ENCODE measurements around the gene PCYT1A. TPM values are rescaled to one million over a fixed set of nuclear protein-coding genes. Genes with fewer than 3 reads are reported as not detected.

The PCYT1A gene
- polyA plus RNA-seq, 1 donor = 54.4 TPM

Other genes with a start within 250 kb of the PCYT1A start
- 73.7 TPM for gene TFRC, start 205.6 kb downstream of the PCYT1A start, polyA plus RNA-seq
- gene ZDHHC19, start 76.3 kb downstream of the PCYT1A start, polyA plus RNA-seq = 0.42 TPM
- 29.6 TPM for gene SLC51A, start 71.2 kb downstream of the PCYT1A start, polyA plus RNA-seq
- 15.5 TPM for gene DYNLT2B, start 30.5 kb upstream of the PCYT1A start, polyA plus RNA-seq
- 0.04 TPM for gene TM4SF19, start 50.7 kb upstream of the PCYT1A start, polyA plus RNA-seq
- gene UBXN7, start 144.7 kb upstream of the PCYT1A start, polyA plus RNA-seq = 25.5 TPM
- gene RNF168, start 216.0 kb upstream of the PCYT1A start, polyA plus RNA-seq = 11.4 TPM
- gene SMCO1, start 227.6 kb upstream of the PCYT1A start, polyA plus RNA-seq = not detected

Data from large intestine (tissue), 1 donor.